NCI-H345 treated with DMSO at 0.1 percent for 48 hours (cell line): Measurements from ENCODE around the gene CCNY.

ENCODE experiments used
- DNase-seq: peaks from one replicate; lab custom pipeline; 2025; ENCODE audit not compliant: unreplicated experiment; lab: John Stamatoyannopoulos, UW

The CCNY gene

DNA sequence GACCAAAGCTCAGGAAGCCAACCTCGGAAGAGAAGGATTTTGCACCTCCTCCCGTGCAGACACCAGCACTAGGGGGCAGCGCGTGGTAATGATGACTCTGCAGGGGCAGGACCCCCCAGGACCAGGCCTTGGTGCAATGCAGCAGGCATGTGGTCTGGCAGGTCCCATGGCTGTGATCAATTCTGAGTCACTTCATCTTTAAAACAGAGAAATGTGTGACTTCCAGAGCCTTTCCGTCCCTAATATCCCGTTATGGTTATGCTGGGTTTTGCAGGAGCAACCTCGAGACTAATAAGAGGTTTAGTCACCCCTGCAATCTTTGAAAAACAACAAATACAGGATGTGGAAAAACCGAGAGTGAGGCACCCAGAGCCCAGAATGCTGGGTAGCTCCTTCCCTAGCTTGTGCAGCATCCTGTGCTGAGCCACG lies 238.6 kb downstream of the CCNY start:
- DNase-seq: no peak

- DNase-seq: no peak
Observed at GRCh38 chr10:35575640-35576039, 239.3 kb downstream of the CCNY start.

DNA sequence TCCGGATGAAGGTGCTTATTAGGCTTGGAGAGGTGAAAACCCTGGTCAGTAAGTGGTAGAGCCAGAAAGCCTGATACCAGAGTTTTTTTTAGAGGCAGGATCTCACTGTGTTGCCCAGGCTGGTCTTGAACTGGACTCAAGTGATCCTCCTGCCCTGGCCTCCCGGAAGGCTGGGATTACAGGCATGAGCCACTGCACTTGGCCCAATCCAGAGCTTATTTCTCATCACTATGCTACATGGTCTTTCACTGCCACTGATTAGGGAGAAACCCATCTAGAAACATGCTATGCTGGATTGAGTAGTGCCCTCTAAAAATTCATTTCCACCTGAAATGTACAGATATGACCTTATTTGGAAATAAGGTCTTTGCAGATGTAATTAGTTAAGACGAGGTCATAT lies 240.4 kb downstream of the CCNY start:
- no peak for DNase-seq

GRCh38 chr10:35577926-35578617 lies 241.8 kb downstream of the CCNY start:
- no peak for DNase-seq

- DNase-seq: no peak
Observed at GRCh38 chr10:35578618-35578956, 242.3 kb downstream of the CCNY start.

DNA sequence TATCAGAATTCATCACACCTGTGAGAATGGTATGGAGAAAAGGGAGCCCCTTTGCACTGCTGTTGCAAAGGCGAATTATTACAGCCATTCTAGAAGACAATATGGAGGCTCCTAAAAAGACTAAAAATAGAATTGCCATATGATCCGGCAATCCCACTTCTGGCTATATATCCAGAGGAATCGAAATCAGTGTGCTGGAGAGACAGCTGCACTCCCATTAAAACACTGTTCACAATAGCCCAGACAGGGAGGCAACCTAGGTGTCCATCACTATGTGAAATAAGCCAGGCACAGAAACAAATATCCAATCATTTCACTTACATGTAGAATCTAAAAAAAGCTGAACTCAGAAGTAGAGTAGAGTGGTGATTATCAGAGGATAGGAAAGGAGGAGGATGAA lies 242.8 kb downstream of the CCNY start:
- no peak for DNase-seq

- DNase-seq: no peak
Observed at GRCh38 chr10:35579726-35580422, 243.6 kb downstream of the CCNY start.

GRCh38 chr10:35580423-35580770 lies 244.1 kb downstream of the CCNY start:
- no peak for DNase-seq

GRCh38 chr10:35581655-35582054 lies 245.3 kb downstream of the CCNY start:
- no peak for DNase-seq

GRCh38 chr10:35584946-35585345 lies 248.6 kb downstream of the CCNY start:
- no peak for DNase-seq

- no peak for DNase-seq
Observed at GRCh38 chr10:35585356-35585755, 249.0 kb downstream of the CCNY start.

DNA sequence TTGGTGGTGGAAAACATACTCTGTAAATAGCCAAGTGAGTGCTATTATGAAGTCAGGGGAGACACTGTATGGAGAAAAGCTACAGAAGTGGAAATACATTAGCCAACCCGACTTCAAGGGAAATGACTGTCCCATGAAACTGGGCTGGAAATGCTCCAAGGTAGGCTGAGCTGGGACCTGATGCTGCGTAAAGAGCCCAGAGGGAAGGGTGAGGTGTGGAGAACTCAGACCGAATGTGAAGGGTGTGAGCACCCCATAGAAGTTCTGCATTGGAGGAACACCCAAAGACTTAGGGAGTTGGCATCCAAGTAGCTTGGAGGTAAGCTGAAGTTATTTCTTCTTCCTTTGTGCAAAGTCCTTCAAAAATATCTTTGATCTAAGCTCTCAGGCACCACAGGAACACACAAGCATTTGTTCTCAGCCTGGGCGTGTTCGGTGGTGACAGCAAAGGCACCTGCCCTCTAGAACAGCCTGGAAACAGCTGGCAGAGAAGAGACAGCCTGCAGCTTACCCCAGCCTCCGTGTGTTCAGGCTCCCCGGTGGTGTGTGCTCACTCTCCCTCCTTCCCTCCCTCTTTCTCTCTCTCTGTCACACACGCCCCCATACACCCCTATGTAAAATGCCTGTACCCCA lies 249.7 kb downstream of the CCNY start:
- no peak for DNase-seq

DNA sequence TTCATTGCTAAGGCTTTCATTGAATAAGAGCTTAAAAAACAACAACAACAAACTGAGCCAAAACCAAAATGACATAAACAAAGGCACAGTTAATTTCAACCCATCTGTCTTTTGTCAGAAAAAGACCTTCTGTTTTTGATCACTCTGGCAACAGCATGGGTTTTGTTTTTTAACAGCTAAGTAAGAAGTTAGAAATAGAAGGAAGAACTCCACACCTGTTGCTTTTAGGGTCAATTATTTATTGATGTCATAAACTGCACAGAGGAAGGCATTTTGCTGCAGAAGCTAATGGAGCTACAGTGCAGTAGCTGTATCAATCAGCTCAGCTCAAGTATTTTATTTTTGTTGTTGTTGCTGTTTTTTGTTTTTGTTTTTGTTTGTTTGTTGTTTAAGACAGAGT lies 252.5 kb downstream of the CCNY start:
- no peak for DNase-seq

- DNase-seq: no peak
Observed at GRCh38 chr10:35592441-35592840, 256.1 kb downstream of the CCNY start.

DNA sequence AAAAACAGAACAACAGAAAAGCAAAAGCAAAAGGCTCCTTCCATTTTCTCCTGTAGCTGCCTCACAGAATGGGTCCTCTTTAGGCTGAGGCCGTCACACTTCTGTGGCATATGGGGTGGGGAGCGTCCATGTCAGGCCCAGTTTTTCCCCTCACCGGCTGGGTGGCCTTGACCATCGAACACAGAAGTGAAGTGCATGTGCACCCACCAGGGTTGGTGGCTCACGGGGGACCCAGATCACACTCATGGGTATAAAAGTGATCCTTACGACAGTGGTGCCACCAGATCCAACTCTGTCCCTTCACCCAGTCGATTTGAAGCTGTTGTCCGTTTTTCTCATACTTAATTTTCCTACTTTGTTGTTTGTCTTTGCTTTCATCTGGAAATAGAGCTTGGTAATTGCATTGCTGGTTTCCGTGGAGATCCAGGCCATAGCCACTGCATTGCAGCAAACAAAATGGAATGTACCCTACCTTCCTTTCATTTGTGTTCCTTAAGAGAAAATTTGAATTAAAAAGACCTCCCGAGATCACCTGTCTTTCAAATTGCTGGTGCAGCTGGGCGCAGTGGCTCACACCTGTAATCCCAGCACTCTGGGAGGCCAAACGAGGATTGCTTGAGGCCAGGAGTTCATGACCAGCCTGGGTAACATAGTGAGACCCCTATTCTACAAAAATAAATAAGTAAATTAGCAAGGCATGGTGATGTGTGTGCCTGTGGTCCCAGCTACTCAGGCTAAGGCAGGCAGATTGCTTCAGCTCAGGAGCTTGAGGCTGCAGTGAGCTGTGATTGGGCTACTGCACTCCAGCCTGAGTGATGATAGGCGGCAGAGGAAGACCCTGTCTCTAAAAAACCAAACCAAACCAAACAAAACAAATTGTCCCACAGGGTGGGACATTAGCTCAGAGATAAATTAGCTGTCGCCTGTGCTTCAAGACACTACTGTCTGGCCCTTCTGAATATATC lies 258.1 kb downstream of the CCNY start:
- DNase-seq: no peak

GRCh38 chr10:35595106-35595505 lies 258.8 kb downstream of the CCNY start:
- DNase-seq: no peak

DNA sequence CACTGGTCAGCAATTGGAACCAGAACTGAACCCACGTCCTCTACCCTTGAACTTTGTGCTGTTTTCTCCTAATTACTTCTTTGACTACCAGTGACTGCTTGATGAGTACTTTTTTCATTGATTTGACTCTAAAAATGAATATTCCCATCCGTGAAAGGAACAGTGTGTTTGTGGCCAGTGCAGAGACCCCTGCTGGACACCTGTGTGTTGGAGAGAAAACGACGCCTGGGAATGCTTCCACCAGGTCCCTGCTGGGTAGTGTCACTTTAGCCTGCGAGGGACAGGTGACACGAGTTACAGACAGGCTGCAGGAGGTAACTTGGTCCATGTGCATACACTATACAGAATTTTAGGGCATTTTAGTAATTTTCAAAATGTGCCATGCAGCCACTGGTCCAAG lies 262.1 kb downstream of the CCNY start:
- no peak for DNase-seq

DNA sequence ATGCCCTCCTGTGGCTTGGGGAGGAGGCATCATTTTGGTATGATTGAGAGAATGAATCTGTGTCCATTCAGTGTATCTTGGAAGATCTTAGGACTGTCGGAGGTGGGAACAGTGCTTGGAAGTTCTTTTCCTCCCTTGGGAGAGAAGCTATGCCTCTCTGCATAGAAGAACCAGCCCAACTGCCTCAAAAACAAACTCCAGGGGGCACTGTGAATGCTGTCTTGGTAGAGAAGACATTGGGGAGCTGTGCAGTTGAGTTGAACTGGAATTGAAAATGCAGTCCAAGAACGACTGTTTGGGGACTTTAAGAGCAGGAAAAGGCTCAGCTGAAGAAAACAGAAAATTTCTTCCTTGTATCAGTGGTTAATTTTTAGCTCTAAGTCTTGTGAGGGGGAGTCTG lies 263.9 kb downstream of the CCNY start:
- no peak for DNase-seq

DNA sequence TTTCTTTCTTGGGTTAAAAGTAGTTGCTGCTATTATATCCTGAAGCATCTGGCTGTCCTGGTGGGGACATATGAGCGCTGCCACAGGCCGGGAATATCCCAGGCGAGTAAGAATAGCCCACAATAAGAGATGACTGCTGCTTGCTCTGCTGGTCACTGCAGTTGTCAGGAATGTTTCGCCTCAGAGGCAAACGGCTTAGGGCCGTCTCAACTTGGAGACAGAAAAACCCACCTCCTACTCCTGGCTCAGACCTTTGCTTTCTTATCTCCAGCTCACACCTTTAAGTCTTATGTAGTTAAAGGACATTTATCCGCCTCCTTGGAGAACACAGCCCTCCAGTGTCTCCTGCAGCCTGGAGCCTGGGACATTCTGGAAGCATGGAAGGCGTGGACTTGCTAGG lies 268.9 kb downstream of the CCNY start, which contains the start of gene GJD4:
TSS of gene GJD4 (plus strand) at position 151 of the 400 bp plus-strand sequence. CDS start at position 378, 227 bp downstream.
- DNase-seq: no peak

GRCh38 chr10:35606430-35606829 lies 270.1 kb downstream of the CCNY start:
- DNase-seq: no peak
